NCI-H82 treated with DMSO at 0.1 percent for 48 hours (cell line): ENCODE data around the gene DIS3L.
A peak's percentile ranks its signal among the peaks of the same experiment; 100 is the strongest.
"Not testable (repeated sequence)": the region's sequence is repeated elsewhere in the genome, so short reads cannot be mapped to it uniquely, and the experiment has no call there.

Experiments
- DNase-seq: peaks from one replicate; lab custom pipeline; 2025; ENCODE audit not compliant: unreplicated experiment; lab: John Stamatoyannopoulos, UW

Gene DIS3L

GRCh38 chr15:66293419-66294156 lies at the start of gene DIS3L:
Gene DIS3L, plus strand, starts transcription at chr15:66293568. Its CDS starts 29 bp downstream, at chr15:66293597.
- no peak for DNase-seq

GRCh38 chr15:66245832-66246231 lies 47.5 kb upstream of the DIS3L start:
- not testable (repeated sequence) for DNase-seq

GRCh38 chr15:66246937-66247336 lies 46.4 kb upstream of the DIS3L start:
- DNase-seq, result no peak

GRCh38 chr15:66249605-66250174 lies 43.7 kb upstream of the DIS3L start:
- DNase-seq, result no peak

- no peak for DNase-seq
Observed at GRCh38 chr15:66251065-66251789, 42.1 kb upstream of the DIS3L start.

GRCh38 chr15:66251790-66252684 lies 41.3 kb upstream of the DIS3L start:
- DNase-seq, result peak; percentile 13

GRCh38 chr15:66252685-66253417 lies 40.5 kb upstream of the DIS3L start:
- DNase-seq, result no peak

GRCh38 chr15:66253418-66254088 lies 39.8 kb upstream of the DIS3L start, which contains the start of gene MEGF11:
Gene MEGF11, minus strand, starts transcription at chr15:66253750. Its CDS starts 125,347 bp downstream, at chr15:66128403.
- no peak for DNase-seq

GRCh38 chr15:66254089-66254950 lies 39.0 kb upstream of the DIS3L start:
- no peak for DNase-seq

GRCh38 chr15:66254951-66255676 lies 38.3 kb upstream of the DIS3L start:
- no peak for DNase-seq

GRCh38 chr15:66256692-66257091 lies 36.7 kb upstream of the DIS3L start:
- no peak for DNase-seq

GRCh38 chr15:66261056-66261455 lies 32.3 kb upstream of the DIS3L start:
- DNase-seq, result no peak

GRCh38 chr15:66262837-66263236 lies 30.5 kb upstream of the DIS3L start:
- DNase-seq, result not testable (repeated sequence)

GRCh38 chr15:66264859-66265513 lies 28.4 kb upstream of the DIS3L start:
- DNase-seq, result no peak

- DNase-seq, result peak; percentile 14
Observed at GRCh38 chr15:66269326-66270090, 23.9 kb upstream of the DIS3L start.

- DNase-seq, result no peak
Observed at GRCh38 chr15:66270932-66271331, 22.4 kb upstream of the DIS3L start.

- no peak for DNase-seq
Observed at GRCh38 chr15:66275352-66275751, 18.0 kb upstream of the DIS3L start.
